ENCODE data around the gene TIMM23B. TPM values are rescaled to one million over a fixed set of nuclear protein-coding genes. Genes with fewer than 3 reads are reported as not detected.
"Not testable (repeated sequence)": the region's sequence is repeated elsewhere in the genome, so short reads cannot be mapped to it uniquely, and the experiment has no call there.

The TIMM23B gene, protein sequence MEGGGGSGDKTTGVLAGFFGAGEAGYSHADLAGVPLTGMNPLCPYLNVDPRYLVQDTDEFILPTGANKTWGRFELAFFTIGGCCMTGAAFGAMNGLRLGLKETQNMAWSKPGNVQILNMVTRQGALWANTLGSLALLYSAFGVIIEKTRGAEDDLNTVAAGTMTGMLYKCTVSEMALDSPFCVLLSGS
- 48.6 and 53.4 TPM in 2 replicates for total RNA-seq (2014; rRNA removed)
- percentile 98 among the genes with signal in this experiment for Bru-seq, nascent RNA
- percentile 94 among the genes with signal in this experiment for BruChase-seq, experiment 1, labeled RNA remaining after a 6-hour chase
- percentile 98 among the genes with signal in this experiment for BruChase-seq, experiment 2, labeled RNA remaining after a 2-hour chase
- long read RNA-seq, transcript TIMM23B-201 (7 exons, 1,142 nt) = major isoform, 11 of 44 reads
- long read RNA-seq, partial matches to known transcripts = 10 of 44 reads
- long read RNA-seq, other reads (novel, unspliced or antisense) = 21 of 44 reads

DNA sequence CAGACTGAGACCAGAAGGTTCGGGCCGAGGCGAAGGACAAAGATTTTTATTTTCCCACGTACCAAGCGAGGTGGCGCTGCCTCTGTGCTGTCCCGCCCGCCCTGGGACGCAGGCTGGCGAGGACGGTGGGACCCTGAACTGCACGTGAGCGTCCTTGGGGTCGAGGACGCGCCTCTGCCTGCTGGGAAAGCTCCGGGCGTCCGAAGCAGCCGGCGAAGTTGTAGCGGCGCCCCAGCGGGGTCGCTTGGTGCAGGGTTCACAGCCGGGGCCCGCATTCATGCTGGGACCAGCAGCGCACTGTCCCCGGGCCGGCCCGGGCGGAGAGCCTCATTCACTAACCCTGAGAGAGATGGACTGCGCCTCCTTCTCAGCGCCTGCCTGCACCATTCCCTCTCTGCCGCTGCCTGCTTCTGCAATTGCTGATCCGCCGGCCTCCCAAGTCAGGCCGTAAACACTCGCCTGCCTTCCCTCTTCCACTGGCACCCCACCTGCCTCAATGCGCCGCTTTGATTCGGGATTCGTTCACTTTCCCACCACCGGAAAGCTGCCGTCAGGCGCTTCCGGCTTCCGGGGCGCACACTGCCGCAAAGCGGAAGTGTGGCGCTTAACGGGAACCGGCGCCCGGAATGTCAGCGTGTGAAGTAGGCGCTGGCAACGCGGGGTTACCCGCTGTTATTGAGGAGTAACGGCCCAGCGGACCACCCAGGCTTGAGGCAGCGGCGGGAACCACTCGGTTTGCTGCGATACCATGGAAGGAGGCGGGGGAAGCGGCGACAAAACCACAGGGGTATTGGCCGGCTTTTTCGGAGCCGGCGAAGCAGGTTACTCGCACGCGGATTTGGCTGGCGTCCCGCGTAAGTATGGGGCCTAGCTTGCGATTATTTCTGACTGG is at the start of gene TIMM23B, which contains the start of gene PARG:
Gene TIMM23B (plus strand): TSS at position 607 of the 892 bp plus-strand sequence. CDS start 142 bp downstream, at position 749.
Gene PARG (minus strand): TSS at position 581 of the 892 bp plus-strand sequence. CDS start 302 bp downstream, at position 279.
- DNase-seq = peak; percentile 99
- Histone ChIP-seq H4K20me1 (ENCODE audit: low read length) (peaks cover 13% of the 10 kb centered on the region), H3K4me3 (ENCODE audit: low read length) (peak within 1 kb of the TSS; percentile 71), H3K9ac (ENCODE audit: low read length) (peak within 1 kb of the TSS; percentile 89), H3K36me3 (ENCODE audit: low read depth, low read length) (peaks cover 15% of the 10 kb centered on the region), H3K79me2 (ENCODE audit: low read length) (peaks cover 88% of the 10 kb centered on the region), H3K4me2 (ENCODE audit: low read length) (peak within 1 kb of the TSS; percentile 78), H2AFZ (ENCODE audit: low read length) (peak within 1 kb of the TSS; percentile 71), H3K27ac (ENCODE audit: low read length) (peak within 1 kb of the TSS; percentile 13), H3K4me1 (ENCODE audit: insufficient read depth, low read length) (peaks cover 15% of the 10 kb centered on the region)
- H3K27me3 ChIP-seq (ENCODE audit: low read length); H3K9me3 ChIP-seq (ENCODE audit: low read length); intact Hi-C loops (cut with micrococcal nuclease); CTCF ChIA-PET; POLR2A ChIA-PET (ENCODE audit: unreplicated experiment); H3F3A ChIP-seq (ENCODE audit: low read length, unreplicated experiment); H3K9me2 ChIP-seq (replicated peaks; ENCODE audit: low read length): not testable (repeated sequence)
- BruUV-seq (replicated peaks) = TSS peak; percentile 69
- ATAC-seq = peak; percentile 80

DNA sequence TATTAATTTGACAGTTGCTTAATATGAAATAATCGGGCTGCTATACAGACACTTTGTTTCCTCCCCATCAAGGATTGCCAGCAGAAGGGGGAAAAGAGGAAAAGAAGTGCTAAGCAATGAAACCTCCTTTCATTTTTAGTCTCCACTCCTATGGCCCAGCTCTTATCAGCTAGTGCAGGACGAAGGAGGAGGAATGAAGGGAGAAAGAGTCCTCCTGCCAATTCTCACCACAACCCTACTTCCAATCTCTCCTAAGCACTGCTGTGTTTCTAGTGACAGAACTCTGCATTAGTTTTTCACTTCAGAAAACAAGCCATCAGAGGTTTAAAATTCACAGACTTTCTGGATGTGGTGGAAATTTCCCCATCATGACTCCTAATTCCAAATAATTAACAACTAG is 41.9 kb upstream of the TIMM23B start:
- H3K4me1 ChIP-seq (ENCODE audit: insufficient read depth, low read length); H2AFZ ChIP-seq (ENCODE audit: low read length); H3K4me3 ChIP-seq (ENCODE audit: low read length); H3K79me2 ChIP-seq (ENCODE audit: low read length); H3K27me3 ChIP-seq (ENCODE audit: low read length); CTCF ChIA-PET; ATAC-seq; H3K4me2 ChIP-seq (ENCODE audit: low read length); intact Hi-C loops (cut with micrococcal nuclease); H3K9ac ChIP-seq (ENCODE audit: low read length); DNase-seq; H3K9me3 ChIP-seq (ENCODE audit: low read length); H3K27ac ChIP-seq (ENCODE audit: low read length); BruUV-seq (replicated peaks); H4K20me1 ChIP-seq (ENCODE audit: low read length); H3F3A ChIP-seq (ENCODE audit: low read length, unreplicated experiment); POLR2A ChIA-PET (ENCODE audit: unreplicated experiment); H3K9me2 ChIP-seq (replicated peaks; ENCODE audit: low read length): not testable (repeated sequence)
- H3K36me3 ChIP-seq (ENCODE audit: low read depth, low read length) = peaks cover 10% of the 10 kb centered on the region; the same call in 1 of the 2 replicates

DNA sequence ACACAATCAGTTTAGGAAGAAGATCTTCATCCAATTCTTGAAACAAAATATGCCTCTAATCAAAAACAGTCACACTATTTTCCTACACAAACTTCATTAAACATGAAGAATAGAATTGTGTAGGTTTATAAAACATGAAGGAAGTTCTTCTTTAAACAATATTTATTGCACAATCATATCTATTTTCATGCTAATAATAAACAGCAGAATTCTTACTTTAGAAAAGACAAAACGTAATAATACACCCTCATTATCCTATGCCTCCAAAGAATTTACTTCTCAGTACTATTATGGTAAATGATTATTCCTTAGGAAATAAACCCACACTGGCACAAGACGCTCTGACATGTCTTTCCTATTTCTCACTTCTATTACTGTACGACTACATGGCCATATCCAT is 41.4 kb upstream of the TIMM23B start:
- H3K4me2 ChIP-seq (ENCODE audit: low read length); POLR2A ChIA-PET (ENCODE audit: unreplicated experiment); H3K9me2 ChIP-seq (replicated peaks; ENCODE audit: low read length); H3K9me3 ChIP-seq (ENCODE audit: low read length); ATAC-seq; DNase-seq; H3K9ac ChIP-seq (ENCODE audit: low read length); intact Hi-C loops (cut with micrococcal nuclease); H3K27ac ChIP-seq (ENCODE audit: low read length); H3K27me3 ChIP-seq (ENCODE audit: low read length); H4K20me1 ChIP-seq (ENCODE audit: low read length); BruUV-seq (replicated peaks); H2AFZ ChIP-seq (ENCODE audit: low read length); CTCF ChIA-PET; H3K4me3 ChIP-seq (ENCODE audit: low read length); H3F3A ChIP-seq (ENCODE audit: low read length, unreplicated experiment); H3K4me1 ChIP-seq (ENCODE audit: insufficient read depth, low read length); H3K79me2 ChIP-seq (ENCODE audit: low read length): not testable (repeated sequence)
- H3K36me3 ChIP-seq (ENCODE audit: low read depth, low read length) = peaks cover 10% of the 10 kb centered on the region; the same call in 1 of the 2 replicates

DNA sequence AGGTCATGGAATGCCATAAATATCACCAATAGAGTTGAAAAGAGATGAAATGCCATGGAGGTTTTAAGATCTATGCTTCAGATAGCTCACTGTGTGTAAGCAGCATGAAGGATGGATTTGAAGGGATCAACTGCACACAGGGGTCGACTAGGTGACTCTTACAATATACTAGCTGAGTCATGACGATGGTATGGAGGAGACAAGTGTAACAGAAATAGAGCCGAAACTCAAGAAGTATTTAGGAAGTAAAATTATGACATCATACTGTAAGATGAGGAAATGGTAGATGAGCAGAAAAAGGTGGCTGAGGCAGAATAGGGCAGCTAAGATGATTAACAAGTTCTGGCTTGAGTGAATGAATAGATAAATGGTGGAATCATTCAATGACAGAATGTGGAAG is 38.0 kb upstream of the TIMM23B start:
- H3K4me3 ChIP-seq (ENCODE audit: low read length); H3K27me3 ChIP-seq (ENCODE audit: low read length); H3K9me2 ChIP-seq (replicated peaks; ENCODE audit: low read length); H3K4me1 ChIP-seq (ENCODE audit: insufficient read depth, low read length); H3F3A ChIP-seq (ENCODE audit: low read length, unreplicated experiment); H2AFZ ChIP-seq (ENCODE audit: low read length); H4K20me1 ChIP-seq (ENCODE audit: low read length); H3K36me3 ChIP-seq (ENCODE audit: low read depth, low read length); POLR2A ChIA-PET (ENCODE audit: unreplicated experiment); H3K79me2 ChIP-seq (ENCODE audit: low read length); CTCF ChIA-PET; H3K9ac ChIP-seq (ENCODE audit: low read length); BruUV-seq (replicated peaks); H3K4me2 ChIP-seq (ENCODE audit: low read length); H3K9me3 ChIP-seq (ENCODE audit: low read length); intact Hi-C loops (cut with micrococcal nuclease); H3K27ac ChIP-seq (ENCODE audit: low read length): not testable (repeated sequence)
- peak; percentile 56 for ATAC-seq
- peak; percentile 37 for DNase-seq

DNA sequence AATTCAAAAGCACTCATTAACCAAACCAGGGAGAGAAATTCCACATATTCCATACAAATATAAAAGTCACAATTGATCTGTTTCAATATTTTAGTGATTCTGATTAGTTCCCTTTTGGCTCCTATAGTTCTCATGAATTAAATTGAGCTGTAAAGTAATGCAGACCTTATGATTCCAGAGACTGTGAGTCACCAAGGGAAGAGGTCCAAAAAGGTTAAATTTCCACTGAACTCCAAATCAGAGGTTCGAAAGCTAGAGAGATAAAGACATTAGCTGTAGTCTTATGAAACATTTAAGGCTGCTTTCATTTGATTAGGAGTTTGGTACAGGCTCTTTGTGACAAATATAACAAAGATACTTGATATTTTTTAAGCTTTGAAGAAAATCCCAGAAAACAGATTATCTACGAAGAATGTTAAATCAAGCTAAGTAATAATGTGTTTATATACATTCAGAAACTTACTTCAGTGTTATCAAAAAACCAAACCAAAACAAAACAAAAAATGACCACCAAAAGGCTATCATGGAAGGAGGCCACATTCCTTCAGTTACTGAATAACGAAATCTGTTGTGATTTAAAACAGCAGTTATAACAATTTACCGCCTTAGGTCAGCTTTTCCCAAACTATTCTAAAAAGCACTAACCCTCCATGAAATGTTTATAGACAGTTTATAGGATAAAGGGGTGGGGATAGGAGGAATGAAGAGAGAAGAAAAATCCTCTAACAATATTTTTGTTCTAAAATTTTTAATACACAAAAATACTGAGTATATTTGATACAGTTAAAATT is 33.4 kb upstream of the TIMM23B start:
- H3K36me3 ChIP-seq (ENCODE audit: low read depth, low read length); H3K9ac ChIP-seq (ENCODE audit: low read length); H3K4me3 ChIP-seq (ENCODE audit: low read length); DNase-seq; H3K9me3 ChIP-seq (ENCODE audit: low read length); CTCF ChIA-PET; H3K27ac ChIP-seq (ENCODE audit: low read length); H3K9me2 ChIP-seq (replicated peaks; ENCODE audit: low read length); H3K27me3 ChIP-seq (ENCODE audit: low read length); BruUV-seq (replicated peaks); POLR2A ChIA-PET (ENCODE audit: unreplicated experiment); H3F3A ChIP-seq (ENCODE audit: low read length, unreplicated experiment); H3K79me2 ChIP-seq (ENCODE audit: low read length); H3K4me2 ChIP-seq (ENCODE audit: low read length); H4K20me1 ChIP-seq (ENCODE audit: low read length); intact Hi-C loops (cut with micrococcal nuclease); H3K4me1 ChIP-seq (ENCODE audit: insufficient read depth, low read length); H2AFZ ChIP-seq (ENCODE audit: low read length): not testable (repeated sequence)
- peak; percentile 42 for ATAC-seq

DNA sequence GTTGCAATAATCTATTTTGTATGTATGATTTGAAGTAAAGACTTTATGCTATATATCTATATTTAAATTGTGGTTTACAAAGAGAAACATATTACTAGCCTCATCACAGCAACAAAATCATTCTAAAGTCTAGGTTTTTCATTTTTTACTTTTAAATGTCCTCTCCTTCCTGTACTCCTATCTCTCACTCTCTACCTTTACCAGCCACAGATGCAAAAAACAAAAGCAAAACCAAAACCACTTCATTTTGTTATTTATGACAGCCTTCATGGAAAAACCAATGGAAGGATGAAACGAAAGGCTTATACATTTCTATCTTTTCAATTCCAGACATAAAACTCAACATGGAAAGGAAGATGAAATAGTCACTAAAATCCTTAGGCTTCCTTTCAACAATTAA is 31.6 kb upstream of the TIMM23B start:
- H3K79me2 ChIP-seq (ENCODE audit: low read length); POLR2A ChIA-PET (ENCODE audit: unreplicated experiment); H3K27ac ChIP-seq (ENCODE audit: low read length); H3F3A ChIP-seq (ENCODE audit: low read length, unreplicated experiment); CTCF ChIA-PET; H3K27me3 ChIP-seq (ENCODE audit: low read length); H3K9me2 ChIP-seq (replicated peaks; ENCODE audit: low read length); H3K9ac ChIP-seq (ENCODE audit: low read length); H3K9me3 ChIP-seq (ENCODE audit: low read length); intact Hi-C loops (cut with micrococcal nuclease); BruUV-seq (replicated peaks); H3K4me3 ChIP-seq (ENCODE audit: low read length); H2AFZ ChIP-seq (ENCODE audit: low read length); H3K4me2 ChIP-seq (ENCODE audit: low read length); ATAC-seq; DNase-seq; H3K4me1 ChIP-seq (ENCODE audit: insufficient read depth, low read length); H4K20me1 ChIP-seq (ENCODE audit: low read length): not testable (repeated sequence)
- peaks cover 13% of the 10 kb centered on the region; the same call in 1 of the 2 replicates for H3K36me3 ChIP-seq (ENCODE audit: low read depth, low read length)

Measured in PC-3 (cell line).